Left colon (tissue), 2 donors: Measurements from ENCODE around the gene PLEKHA1. TPM values are rescaled to one million over a fixed set of nuclear protein-coding genes. Genes with fewer than 3 reads are reported as not detected.

ENCODE experiments used
- ATAC-seq: fragments of 200-7000 bp; cut with Tn5 transposase; one replicate; pipeline ENCODE4 v1.9.1; 2020; ENCODE audit warnings: mild to moderate bottlenecking, moderate library complexity
- DNase-seq, 2 donors: peaks; one replicate each; pipeline ENCODE4 v3.0.0-alpha.2; 2020
- intact Hi-C, 2 donors: fragments of 100-400 bp; cut with DNase I in 1 of 2; cut with micrococcal nuclease in 1 of 2; formaldehyde crosslinking; loops; one replicate each; pipeline versions ENCODE4 v1.11.2 to v1.14.0; 2022; cut with DNase I, micrococcal nuclease
- total RNA-seq, 2 donors: library from RNA; stranded (reverse); fragmentation: NEBNext Ultra II Directional; extraction: Animal tissue kit (Norgen Biotek cat#: 25700); gene quantifications; one replicate each; pipeline ENCODE4 v1.2.1, GENCODE V29; 2021
- donor health status: DM: no; HTN: no; CAD: no.
- donor health status: DM: yes; HTN: yes; CAD: no.

The PLEKHA1 gene
- total RNA-seq, 2 donors from 2014 or later, result 41.5 to 49.2 TPM

DNA sequence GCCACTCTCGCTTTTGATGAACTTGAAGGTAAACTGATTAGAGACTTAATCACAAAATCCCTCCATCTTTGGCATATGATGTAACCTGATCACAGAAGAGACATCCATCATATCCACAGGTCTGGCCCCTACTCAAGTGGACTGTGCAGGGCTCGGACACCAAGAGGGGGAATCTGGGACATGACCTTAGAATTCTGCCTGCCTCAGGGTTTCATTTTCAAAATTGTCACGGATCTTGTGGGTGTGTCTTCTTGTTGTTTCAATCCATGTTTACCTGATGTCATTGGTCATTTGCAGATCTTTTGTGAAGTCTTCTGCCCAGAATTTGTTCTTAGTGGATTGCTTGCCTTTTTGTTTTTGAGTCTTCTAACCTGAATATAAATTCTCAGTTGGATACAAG, 74.1 kb downstream of the PLEKHA1 start:
- DNase-seq (no peak), ATAC-seq (no peak)
- intact Hi-C loops, result no loop called here

DNA sequence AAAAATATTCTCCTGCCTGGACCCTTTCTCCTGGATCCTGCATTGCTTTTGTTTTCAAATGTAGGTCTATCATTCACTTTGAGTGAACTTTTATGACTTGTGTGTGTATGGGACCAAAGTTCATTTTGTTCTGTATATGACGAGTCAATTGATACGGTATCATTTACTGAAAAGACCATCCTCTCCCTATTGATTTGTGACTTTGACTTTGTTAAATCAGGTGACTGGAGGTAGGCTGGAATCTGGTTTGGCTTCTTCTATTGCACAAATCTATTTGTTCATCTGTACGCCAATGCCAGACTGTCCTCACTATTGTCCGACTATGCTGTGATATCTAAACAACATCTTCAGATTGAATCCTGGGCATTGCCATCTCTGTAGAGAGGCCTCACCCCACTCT, 74.6 kb downstream of the PLEKHA1 start:
- intact Hi-C loops, result no loop called here
- ATAC-seq (peak; percentile 66), DNase-seq (no peak)

- ATAC-seq (no peak), DNase-seq (no peak)
- intact Hi-C loops, result no loop called here
These were observed 76.0 kb downstream of the PLEKHA1 start for GRCh38 chr10:122450353-122450990.

GRCh38 chr10:122454071-122454470, 79.6 kb downstream of the PLEKHA1 start:
- DNase-seq (no peak), ATAC-seq (no peak)
- intact Hi-C loops, result no loop called here

DNA sequence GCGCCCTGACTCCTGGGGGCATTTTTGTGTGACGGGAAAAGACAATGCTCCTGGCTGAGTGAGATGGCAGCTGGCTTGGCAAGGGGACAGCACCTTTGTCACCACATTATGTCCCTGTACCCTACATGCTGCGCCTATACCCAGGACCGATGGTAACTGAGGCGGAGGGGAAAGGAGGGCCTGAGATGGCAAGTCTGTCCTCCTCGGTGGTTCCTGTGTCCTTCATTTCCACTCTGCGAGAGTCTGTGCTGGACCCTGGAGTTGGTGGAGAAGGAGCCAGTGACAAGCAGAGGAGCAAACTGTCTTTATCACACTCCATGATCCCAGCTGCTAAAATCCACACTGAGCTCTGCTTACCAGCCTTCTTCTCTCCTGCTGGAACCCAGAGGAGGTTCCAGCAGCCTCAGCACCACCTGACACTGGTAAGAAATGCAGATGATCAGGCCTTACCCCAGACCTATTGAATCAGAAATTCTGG, 80.1 kb downstream of the PLEKHA1 start, which contains the start of gene ARMS2:
Gene ARMS2, plus strand, starts transcription at position 51 of the 478 bp plus-strand sequence. Its CDS starts 75 bp downstream, at position 126.
- DNase-seq (no peak), ATAC-seq (no peak)
- intact Hi-C loops, result no loop called here

DNA sequence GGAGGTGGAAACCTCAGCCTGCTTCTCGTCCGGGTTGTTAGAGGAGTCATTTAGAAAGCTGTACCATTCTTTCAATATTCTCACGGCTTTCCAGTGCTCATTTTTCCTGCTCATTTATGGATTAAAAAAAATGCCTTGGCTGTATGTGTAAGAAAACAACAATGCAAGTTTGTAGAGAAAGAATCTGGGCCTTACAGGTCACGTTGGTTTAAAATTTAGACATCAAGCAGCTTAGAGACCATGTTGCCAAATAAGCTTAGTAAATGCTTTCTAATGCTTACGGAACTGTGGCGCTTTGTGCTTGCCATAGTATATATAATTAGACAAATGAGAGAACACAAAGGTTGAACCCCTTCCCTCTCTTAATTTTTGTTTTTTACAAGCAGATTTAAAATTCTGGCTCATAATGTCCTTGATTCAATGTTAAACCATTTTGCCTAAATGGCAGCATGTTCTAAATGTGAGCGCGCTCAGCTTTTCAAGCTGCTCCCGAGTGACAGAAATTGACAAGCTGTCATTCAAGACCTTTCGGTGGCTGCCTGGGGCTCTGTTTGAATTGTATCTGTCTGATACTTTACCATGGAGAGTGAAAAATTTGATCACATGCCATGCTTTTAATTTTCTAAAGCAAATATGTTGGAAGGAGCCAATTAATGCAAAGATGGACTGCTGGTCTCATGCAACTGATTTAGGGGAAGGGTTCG, 81.0 kb downstream of the PLEKHA1 start:
- no peak for DNase-seq
- no peak for ATAC-seq
- intact Hi-C loops, result no loop called here

GRCh38 chr10:122457934-122458333, 83.4 kb downstream of the PLEKHA1 start:
- intact Hi-C loops, result no loop called here
- DNase-seq (no peak), ATAC-seq (no peak)

GRCh38 chr10:122458693-122459092, 84.2 kb downstream of the PLEKHA1 start:
- no peak for DNase-seq
- no peak for ATAC-seq
- intact Hi-C loops, result no loop called here

DNA sequence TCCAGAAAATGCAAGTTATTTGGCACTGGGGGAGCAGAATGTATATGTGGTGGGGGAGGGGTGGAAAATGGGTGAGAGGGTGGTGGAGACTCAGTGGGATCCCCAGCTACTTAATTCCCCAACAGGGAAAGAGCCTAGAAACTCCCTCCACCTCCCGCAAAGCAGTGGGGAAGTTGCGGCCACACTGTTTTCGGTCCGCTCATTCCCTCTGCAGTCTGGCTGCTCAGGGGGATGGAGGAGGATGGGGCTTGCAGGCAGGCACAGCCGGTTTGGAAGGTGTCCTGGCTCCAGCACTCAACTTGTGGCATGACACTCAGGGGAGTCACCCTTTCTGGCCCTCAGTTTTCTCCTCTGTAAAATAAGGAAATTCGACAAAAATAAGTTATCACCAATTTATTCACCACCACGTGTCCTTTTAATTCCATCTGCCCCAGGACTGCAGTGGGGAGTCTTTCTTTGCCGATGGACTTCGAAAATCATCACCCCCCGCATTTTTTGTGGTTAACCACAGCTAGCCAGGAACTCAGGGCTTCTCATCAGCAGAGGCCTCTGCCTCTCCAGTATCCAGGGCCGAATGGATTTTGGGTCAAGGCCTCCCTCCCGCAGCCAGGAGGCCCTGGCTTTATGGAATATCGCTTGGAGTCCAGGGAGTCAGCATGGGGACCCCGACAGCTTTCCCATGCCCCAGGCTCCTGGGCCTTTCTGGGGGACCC, 85.2 kb downstream of the PLEKHA1 start:
- ATAC-seq, result no peak
- intact Hi-C loops, result no loop called here
- no peak for DNase-seq

GRCh38 chr10:122460891-122461293, 86.4 kb downstream of the PLEKHA1 start:
- DNase-seq, result no peak
- no peak for ATAC-seq
- intact Hi-C loops, result no loop called here

DNA sequence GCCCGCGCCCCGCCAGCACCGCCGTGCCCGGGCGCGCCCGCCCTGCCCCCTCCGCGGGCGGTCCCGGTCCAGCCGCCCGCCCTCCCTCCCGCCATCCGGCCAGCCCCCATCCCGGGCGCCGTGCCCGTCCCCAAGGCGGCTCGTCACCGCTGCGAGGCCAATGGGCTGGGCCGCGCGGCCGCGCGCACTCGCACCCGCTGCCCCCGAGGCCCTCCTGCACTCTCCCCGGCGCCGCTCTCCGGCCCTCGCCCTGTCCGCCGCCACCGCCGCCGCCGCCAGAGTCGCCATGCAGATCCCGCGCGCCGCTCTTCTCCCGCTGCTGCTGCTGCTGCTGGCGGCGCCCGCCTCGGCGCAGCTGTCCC, 86.8 kb downstream of the PLEKHA1 start, which contains the start of gene HTRA1:
Gene HTRA1, plus strand, starts transcription at position 187 of the 362 bp plus-strand sequence. Its CDS starts 100 bp downstream, at position 287.
- DNase-seq, result peak; percentile 43 to 51
- intact Hi-C loops, result no loop called here
- peak; percentile 66 for ATAC-seq

- DNase-seq (peak in 1 of 2 donors; percentile 47), ATAC-seq (peak; percentile 72)
- intact Hi-C loops, result no loop called here
These were observed 87.4 kb downstream of the PLEKHA1 start for GRCh38 chr10:122461729-122462532.

- intact Hi-C loops, result no loop called here
- ATAC-seq, result peak; percentile 10
- DNase-seq, result peak in 1 of 2 donors; percentile 31
These were observed 88.3 kb downstream of the PLEKHA1 start for GRCh38 chr10:122462533-122463465.

- intact Hi-C loops, result no loop called here
- ATAC-seq, result no peak
- no peak for DNase-seq
These were observed 89.2 kb downstream of the PLEKHA1 start for GRCh38 chr10:122463466-122464249.

- intact Hi-C loops, result no loop called here
- ATAC-seq (no peak), DNase-seq (no peak)
These were observed 89.7 kb downstream of the PLEKHA1 start for GRCh38 chr10:122464250-122464510.

GRCh38 chr10:122464586-122464985, 90.1 kb downstream of the PLEKHA1 start:
- no peak for DNase-seq
- no peak for ATAC-seq
- intact Hi-C loops, result no loop called here

DNA sequence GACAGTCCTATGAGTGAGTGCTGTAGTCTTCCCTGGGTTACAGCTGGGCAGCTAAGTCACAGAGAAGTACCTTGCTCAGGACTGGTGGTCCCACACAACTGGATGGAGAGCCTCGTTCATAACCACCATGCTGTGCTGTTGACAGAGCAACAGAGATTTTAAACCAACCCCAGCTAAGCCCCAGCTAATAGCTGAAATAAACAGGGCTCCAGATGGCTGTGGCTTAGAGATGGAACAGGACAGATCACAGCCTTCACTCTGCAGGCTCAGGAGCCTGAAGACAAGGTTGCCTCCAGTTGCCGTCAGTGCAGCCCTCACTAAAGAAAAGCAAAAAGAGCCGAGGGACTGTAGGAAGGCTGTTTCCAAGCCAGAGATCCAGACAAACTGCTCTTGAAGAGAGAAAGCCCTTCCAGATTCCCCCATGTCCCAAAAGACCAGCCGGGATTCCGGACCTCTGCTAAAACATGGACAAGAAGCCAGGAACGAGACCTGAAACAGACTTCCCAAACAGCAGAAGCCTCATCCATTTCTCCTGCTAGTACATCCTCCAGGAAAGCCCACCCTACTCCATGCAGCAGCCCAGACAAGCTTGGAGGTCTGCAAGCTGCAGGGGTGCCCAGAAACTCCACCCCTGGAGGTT, 91.0 kb downstream of the PLEKHA1 start:
- no peak for DNase-seq
- no peak for ATAC-seq
- intact Hi-C loops, result no loop called here
